WTC11 (cell line): ENCODE results near the gene BMP10.

Experiments used
- CBFB ChIP-seq: sonication (generic); formaldehyde crosslinking; IDR thresholded peaks from 2 replicates; pipeline ENCODE4 v1.8.1; 2022; ENCODE audit warnings: mild to moderate bottlenecking, low read depth, missing genetic modification reagents
- FOXP1 ChIP-seq: sonication (generic); formaldehyde crosslinking; IDR thresholded peaks from 2 replicates; pipeline ENCODE4 v1.8.0; 2022; ENCODE audit warnings: missing genetic modification reagents, mild to moderate bottlenecking, moderate library complexity, borderline replicate concordance
- MXD4 ChIP-seq: fragments of 250-450 bp; sonication (Bioruptor Pico); IDR thresholded peaks from 2 replicates; pipeline ENCODE4 v1.8.0; 2021; ENCODE audit warnings: mild to moderate bottlenecking, moderate library complexity, borderline replicate concordance
- TEAD4 ChIP-seq: sonication (generic); formaldehyde crosslinking; IDR thresholded peaks from 2 replicates; pipeline ENCODE4 v1.8.0; 2022; ENCODE audit warnings: mild to moderate bottlenecking, missing genetic modification reagents
- ZNF263 ChIP-seq: sonication (generic); formaldehyde crosslinking; IDR thresholded peaks from 2 replicates; pipeline ENCODE4 v1.8.1; 2022; ENCODE audit warnings: low read depth, mild to moderate bottlenecking, moderate library complexity, missing genetic modification reagents
- ZNF317 ChIP-seq: sonication (generic); formaldehyde crosslinking; IDR thresholded peaks from 2 replicates; pipeline ENCODE4 v1.8.1; 2023; ENCODE audit warnings: low read depth, mild to moderate bottlenecking, moderate library complexity, missing genetic modification reagents, borderline replicate concordance
- TF ChIP-seq, protein P1 (sequence below): fragments of 200-600 bp; IDR thresholded peaks from 2 replicates; pipeline ENCODE4 v1.8.0; 2022; ENCODE audit warnings: antibody characterized with exemption
- TF ChIP-seq, protein P2 (sequence below): sonication (generic); formaldehyde crosslinking; IDR thresholded peaks from 2 replicates; pipeline ENCODE4 v1.8.0; 2022; ENCODE audit warnings: mild to moderate bottlenecking, missing genetic modification reagents
- TF ChIP-seq, protein P3 (sequence below): fragments of 250-450 bp; sonication (Bioruptor Pico); IDR thresholded peaks from 2 replicates; pipeline ENCODE4 v1.9.0; 2021; ENCODE audit warnings: mild to moderate bottlenecking, borderline replicate concordance
- TF ChIP-seq, protein P4 (sequence below): sonication (generic); formaldehyde crosslinking; IDR thresholded peaks from 2 replicates; pipeline ENCODE4 v1.8.0; 2022; ENCODE audit warnings: mild to moderate bottlenecking, missing genetic modification reagents
- TF ChIP-seq, protein P5 (sequence below): sonication (generic); formaldehyde crosslinking; IDR thresholded peaks from 2 replicates; pipeline ENCODE4 v1.8.1; 2022; ENCODE audit warnings: low read depth, missing genetic modification reagents, borderline replicate concordance
- TF ChIP-seq, protein P6 (sequence below): sonication (generic); formaldehyde crosslinking; conservative IDR thresholded peaks from 2 replicates; pipeline ENCODE4 v1.8.1; 2023; ENCODE audit warnings: mild to moderate bottlenecking, low read depth, missing genetic modification reagents, moderate library complexity
- TF ChIP-seq, protein P7 (sequence below): sonication (generic); formaldehyde crosslinking; IDR thresholded peaks from 2 replicates; pipeline ENCODE4 v1.8.0; 2022; ENCODE audit warnings: mild to moderate bottlenecking, missing genetic modification reagents
- TF ChIP-seq, protein P8 (sequence below): sonication (generic); formaldehyde crosslinking; IDR thresholded peaks from 2 replicates; pipeline ENCODE4 v1.8.1; 2023; ENCODE audit warnings: mild to moderate bottlenecking, missing genetic modification reagents, moderate library complexity

DNA sequence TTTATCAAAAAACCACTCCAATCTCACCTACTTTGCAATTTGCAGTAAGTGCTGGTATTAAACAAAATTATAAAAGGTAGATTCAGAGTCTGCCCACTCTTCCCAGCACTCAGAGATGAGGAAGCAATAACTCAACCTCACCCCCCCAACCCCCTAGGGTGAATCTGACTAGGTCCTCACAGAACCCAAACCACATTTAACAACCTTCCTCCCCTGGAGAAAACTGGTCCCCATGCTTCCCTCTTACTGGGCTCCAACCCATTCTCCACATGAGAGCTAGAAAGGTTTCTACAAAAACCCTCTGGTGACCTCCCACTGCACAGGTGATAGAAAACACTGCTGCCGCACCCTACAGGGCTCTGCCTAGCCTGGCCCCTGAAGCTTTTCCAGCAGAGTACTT lies 40.5 kb upstream of the BMP10 start:
- TF ChIP-seq ZNF263 (CRISPR knock-in tag) (no peak), TEAD4 (CRISPR knock-in tag) (no peak), MXD4 (CRISPR knock-in tag) (no peak), ZNF317 (CRISPR knock-in tag) (no peak), CBFB (CRISPR knock-in tag) (no peak), FOXP1 (CRISPR knock-in tag) (no peak)
- TF ChIP-seq, protein P1, sequence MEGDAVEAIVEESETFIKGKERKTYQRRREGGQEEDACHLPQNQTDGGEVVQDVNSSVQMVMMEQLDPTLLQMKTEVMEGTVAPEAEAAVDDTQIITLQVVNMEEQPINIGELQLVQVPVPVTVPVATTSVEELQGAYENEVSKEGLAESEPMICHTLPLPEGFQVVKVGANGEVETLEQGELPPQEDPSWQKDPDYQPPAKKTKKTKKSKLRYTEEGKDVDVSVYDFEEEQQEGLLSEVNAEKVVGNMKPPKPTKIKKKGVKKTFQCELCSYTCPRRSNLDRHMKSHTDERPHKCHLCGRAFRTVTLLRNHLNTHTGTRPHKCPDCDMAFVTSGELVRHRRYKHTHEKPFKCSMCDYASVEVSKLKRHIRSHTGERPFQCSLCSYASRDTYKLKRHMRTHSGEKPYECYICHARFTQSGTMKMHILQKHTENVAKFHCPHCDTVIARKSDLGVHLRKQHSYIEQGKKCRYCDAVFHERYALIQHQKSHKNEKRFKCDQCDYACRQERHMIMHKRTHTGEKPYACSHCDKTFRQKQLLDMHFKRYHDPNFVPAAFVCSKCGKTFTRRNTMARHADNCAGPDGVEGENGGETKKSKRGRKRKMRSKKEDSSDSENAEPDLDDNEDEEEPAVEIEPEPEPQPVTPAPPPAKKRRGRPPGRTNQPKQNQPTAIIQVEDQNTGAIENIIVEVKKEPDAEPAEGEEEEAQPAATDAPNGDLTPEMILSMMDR: no peak
- TF ChIP-seq, protein P2, sequence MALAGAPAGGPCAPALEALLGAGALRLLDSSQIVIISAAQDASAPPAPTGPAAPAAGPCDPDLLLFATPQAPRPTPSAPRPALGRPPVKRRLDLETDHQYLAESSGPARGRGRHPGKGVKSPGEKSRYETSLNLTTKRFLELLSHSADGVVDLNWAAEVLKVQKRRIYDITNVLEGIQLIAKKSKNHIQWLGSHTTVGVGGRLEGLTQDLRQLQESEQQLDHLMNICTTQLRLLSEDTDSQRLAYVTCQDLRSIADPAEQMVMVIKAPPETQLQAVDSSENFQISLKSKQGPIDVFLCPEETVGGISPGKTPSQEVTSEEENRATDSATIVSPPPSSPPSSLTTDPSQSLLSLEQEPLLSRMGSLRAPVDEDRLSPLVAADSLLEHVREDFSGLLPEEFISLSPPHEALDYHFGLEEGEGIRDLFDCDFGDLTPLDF (CRISPR knock-in tag): no peak
- TF ChIP-seq, protein P3, sequence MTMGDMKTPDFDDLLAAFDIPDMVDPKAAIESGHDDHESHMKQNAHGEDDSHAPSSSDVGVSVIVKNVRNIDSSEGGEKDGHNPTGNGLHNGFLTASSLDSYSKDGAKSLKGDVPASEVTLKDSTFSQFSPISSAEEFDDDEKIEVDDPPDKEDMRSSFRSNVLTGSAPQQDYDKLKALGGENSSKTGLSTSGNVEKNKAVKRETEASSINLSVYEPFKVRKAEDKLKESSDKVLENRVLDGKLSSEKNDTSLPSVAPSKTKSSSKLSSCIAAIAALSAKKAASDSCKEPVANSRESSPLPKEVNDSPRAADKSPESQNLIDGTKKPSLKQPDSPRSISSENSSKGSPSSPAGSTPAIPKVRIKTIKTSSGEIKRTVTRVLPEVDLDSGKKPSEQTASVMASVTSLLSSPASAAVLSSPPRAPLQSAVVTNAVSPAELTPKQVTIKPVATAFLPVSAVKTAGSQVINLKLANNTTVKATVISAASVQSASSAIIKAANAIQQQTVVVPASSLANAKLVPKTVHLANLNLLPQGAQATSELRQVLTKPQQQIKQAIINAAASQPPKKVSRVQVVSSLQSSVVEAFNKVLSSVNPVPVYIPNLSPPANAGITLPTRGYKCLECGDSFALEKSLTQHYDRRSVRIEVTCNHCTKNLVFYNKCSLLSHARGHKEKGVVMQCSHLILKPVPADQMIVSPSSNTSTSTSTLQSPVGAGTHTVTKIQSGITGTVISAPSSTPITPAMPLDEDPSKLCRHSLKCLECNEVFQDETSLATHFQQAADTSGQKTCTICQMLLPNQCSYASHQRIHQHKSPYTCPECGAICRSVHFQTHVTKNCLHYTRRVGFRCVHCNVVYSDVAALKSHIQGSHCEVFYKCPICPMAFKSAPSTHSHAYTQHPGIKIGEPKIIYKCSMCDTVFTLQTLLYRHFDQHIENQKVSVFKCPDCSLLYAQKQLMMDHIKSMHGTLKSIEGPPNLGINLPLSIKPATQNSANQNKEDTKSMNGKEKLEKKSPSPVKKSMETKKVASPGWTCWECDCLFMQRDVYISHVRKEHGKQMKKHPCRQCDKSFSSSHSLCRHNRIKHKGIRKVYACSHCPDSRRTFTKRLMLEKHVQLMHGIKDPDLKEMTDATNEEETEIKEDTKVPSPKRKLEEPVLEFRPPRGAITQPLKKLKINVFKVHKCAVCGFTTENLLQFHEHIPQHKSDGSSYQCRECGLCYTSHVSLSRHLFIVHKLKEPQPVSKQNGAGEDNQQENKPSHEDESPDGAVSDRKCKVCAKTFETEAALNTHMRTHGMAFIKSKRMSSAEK: no peak
- TF ChIP-seq, protein P4, sequence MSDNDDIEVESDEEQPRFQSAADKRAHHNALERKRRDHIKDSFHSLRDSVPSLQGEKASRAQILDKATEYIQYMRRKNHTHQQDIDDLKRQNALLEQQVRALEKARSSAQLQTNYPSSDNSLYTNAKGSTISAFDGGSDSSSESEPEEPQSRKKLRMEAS: no peak
- TF ChIP-seq, protein P5, sequence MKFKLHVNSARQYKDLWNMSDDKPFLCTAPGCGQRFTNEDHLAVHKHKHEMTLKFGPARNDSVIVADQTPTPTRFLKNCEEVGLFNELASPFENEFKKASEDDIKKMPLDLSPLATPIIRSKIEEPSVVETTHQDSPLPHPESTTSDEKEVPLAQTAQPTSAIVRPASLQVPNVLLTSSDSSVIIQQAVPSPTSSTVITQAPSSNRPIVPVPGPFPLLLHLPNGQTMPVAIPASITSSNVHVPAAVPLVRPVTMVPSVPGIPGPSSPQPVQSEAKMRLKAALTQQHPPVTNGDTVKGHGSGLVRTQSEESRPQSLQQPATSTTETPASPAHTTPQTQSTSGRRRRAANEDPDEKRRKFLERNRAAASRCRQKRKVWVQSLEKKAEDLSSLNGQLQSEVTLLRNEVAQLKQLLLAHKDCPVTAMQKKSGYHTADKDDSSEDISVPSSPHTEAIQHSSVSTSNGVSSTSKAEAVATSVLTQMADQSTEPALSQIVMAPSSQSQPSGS: no peak
- TF ChIP-seq, protein P6, sequence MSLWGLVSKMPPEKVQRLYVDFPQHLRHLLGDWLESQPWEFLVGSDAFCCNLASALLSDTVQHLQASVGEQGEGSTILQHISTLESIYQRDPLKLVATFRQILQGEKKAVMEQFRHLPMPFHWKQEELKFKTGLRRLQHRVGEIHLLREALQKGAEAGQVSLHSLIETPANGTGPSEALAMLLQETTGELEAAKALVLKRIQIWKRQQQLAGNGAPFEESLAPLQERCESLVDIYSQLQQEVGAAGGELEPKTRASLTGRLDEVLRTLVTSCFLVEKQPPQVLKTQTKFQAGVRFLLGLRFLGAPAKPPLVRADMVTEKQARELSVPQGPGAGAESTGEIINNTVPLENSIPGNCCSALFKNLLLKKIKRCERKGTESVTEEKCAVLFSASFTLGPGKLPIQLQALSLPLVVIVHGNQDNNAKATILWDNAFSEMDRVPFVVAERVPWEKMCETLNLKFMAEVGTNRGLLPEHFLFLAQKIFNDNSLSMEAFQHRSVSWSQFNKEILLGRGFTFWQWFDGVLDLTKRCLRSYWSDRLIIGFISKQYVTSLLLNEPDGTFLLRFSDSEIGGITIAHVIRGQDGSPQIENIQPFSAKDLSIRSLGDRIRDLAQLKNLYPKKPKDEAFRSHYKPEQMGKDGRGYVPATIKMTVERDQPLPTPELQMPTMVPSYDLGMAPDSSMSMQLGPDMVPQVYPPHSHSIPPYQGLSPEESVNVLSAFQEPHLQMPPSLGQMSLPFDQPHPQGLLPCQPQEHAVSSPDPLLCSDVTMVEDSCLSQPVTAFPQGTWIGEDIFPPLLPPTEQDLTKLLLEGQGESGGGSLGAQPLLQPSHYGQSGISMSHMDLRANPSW: no peak
- TF ChIP-seq, protein P7, sequence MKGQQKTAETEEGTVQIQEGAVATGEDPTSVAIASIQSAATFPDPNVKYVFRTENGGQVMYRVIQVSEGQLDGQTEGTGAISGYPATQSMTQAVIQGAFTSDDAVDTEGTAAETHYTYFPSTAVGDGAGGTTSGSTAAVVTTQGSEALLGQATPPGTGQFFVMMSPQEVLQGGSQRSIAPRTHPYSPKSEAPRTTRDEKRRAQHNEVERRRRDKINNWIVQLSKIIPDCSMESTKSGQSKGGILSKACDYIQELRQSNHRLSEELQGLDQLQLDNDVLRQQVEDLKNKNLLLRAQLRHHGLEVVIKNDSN (CRISPR knock-in tag): no peak
- TF ChIP-seq, protein P8, sequence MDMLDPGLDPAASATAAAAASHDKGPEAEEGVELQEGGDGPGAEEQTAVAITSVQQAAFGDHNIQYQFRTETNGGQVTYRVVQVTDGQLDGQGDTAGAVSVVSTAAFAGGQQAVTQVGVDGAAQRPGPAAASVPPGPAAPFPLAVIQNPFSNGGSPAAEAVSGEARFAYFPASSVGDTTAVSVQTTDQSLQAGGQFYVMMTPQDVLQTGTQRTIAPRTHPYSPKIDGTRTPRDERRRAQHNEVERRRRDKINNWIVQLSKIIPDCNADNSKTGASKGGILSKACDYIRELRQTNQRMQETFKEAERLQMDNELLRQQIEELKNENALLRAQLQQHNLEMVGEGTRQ (CRISPR knock-in tag): no peak
